ENCODE measurements around the gene DENND6B. TPM values are rescaled to one million over a fixed set of nuclear protein-coding genes. Genes with fewer than 3 reads are reported as not detected.
"Not testable (repeated sequence)": the region's sequence is repeated elsewhere in the genome, so short reads cannot be mapped to it uniquely, and the experiment has no call there.

Gene DENND6B
- total RNA-seq, 8 experiments from 2014 or later, result 1.7 to 15.3 (median 10.6) TPM

DNA sequence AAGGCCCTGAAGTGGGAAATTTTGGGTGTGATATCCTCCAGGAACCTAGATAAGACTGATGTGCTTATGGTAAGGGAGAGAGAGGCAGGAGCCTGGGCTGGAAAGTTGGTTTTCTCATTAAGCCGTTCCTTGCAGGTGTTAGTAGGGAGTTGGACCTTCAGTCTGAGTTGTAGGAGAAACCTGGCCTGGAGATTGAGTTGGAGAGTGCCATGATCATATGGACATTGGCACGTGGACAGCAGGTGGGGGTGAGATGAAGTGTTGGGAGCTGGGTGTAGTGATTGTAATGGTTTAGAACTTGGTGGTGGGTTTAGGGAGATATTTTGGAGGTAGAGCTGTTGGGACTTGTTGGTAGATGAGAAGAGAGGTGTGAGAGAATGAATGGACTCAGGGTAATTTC is 21.2 kb upstream of the DENND6B start:
- no peak overlapping the region for H3K4me3 ChIP-seq
- ATAC-seq (replicated peaks in 6 of 8), result no peak
- H3K27ac ChIP-seq, result no peak overlapping the region
- in situ Hi-C loops (cut with MboI; ENCODE audit: low pct_unique_long_range_greater_than_20kb in 2 of 9, low sequenced_read_pairs in 9 of 9, unreplicated experiment in 9 of 9), result no loop called here
- WGBS, 10 experiments, result 40 to 96% (median 84%) methylated on average over 1 to 2 of the region's 2 CpGs; no CpG with 5 or more reads in 6 of the 10 experiments
- peaks cover 0 to 2% of the 10 kb centered on the region in 2 donors for H3K4me1 ChIP-seq (replicated peaks in 1 of 2)

DNA sequence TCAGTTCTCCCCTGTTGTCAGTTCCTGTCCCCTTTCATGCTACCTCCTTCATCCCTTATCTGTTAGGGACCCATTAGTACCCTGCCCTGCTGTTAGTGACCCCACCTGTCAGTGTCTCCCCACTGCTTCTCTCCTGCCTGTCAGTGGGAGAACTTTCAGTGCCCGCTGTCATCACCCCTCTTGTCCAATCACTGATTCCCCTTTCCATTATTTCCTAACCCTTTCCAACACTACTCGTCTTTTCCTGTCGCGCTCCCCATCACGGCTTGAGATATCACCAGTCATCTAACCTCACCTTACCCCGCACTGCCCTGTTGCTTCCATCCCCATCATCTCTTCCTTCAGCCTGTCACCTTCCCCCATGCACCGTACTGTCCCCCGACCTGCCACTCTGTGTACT is 20.3 kb upstream of the DENND6B start:
- WGBS, 10 experiments, result 0 to 91% (median 87%) methylated on average over 1 to 7 of the region's 8 CpGs; no CpG with 5 or more reads in 2 of the 10 experiments
- Histone ChIP-seq H3K4me3 (no peak overlapping the region), H3K27ac (no peak overlapping the region), H3K4me1 (replicated peaks in 1 of 2) (peaks cover under 1 to 2% of the 10 kb centered on the region in 2 donors)
- in situ Hi-C loops (cut with MboI; ENCODE audit: low pct_unique_long_range_greater_than_20kb in 2 of 9, low sequenced_read_pairs in 9 of 9, unreplicated experiment in 9 of 9), result no loop called here
- ATAC-seq (replicated peaks in 6 of 8), result no peak

DNA sequence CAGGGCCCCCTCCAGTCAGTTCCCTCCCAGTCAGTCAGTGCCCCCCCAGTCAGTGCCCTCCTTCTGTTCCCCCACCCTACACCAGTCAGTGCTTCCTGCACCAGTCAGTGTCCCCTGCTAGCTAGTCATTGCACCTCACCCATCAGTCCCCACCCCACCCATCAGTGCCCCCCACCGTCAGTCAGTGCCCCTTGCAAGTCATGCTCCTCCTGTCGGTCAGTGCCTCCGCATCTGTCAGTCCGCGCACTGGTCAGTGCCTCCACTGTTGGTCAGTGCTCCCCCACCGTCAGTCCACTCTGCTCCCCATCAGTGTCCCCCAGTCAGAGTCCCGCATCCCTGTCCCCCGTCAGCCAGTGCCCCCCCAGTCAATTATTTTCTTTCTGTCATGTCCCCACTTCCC is 19.7 kb upstream of the DENND6B start:
- Histone ChIP-seq H3K4me3 (no peak overlapping the region), H3K27ac (no peak overlapping the region), H3K4me1 (replicated peaks in 1 of 2) (peaks cover 2 to 3% of the 10 kb centered on the region in 2 donors)
- ATAC-seq (replicated peaks in 6 of 8), result no peak
- WGBS, 10 experiments, result no CpG with 5 or more reads among the region's 8 CpGs
- in situ Hi-C loops (cut with MboI; ENCODE audit: low pct_unique_long_range_greater_than_20kb in 2 of 9, low sequenced_read_pairs in 9 of 9, unreplicated experiment in 9 of 9), result no loop called here

DNA sequence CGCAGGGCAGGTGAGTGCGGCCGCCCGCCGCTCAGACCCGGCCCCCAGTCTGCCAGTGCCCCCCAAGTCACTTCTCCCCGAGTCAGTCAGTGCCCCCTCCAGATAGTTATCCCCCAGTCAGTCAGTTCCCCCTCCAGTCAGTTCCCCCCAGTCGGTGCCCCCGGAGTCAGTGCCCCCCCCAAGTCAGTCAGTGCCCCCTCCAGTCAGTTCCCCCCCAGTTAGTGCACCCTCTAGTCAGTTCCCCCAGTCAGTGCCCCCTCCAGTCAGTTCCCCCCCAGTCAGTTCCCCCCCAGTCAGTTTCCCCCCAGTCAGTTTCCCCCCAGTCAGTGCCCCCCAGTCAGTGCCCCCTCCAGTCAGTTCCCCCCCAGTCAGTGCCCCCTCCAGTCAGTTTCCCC is 16.7 kb upstream of the DENND6B start:
- in situ Hi-C loops (cut with MboI; ENCODE audit: low pct_unique_long_range_greater_than_20kb in 2 of 9, low sequenced_read_pairs in 9 of 9, unreplicated experiment in 9 of 9), result no loop called here
- H3K27ac ChIP-seq, result peak overlapping the region; percentile 69 to 80
- peaks cover 2 to 3% of the 10 kb centered on the region in 2 donors for H3K4me1 ChIP-seq (replicated peaks in 1 of 2)
- WGBS, 10 experiments, result no CpG with 5 or more reads among the region's 9 CpGs
- no peak for ATAC-seq (replicated peaks in 6 of 8)
- H3K4me3 ChIP-seq, result peak overlapping the region; percentile 74 to 98 (median 93)

DNA sequence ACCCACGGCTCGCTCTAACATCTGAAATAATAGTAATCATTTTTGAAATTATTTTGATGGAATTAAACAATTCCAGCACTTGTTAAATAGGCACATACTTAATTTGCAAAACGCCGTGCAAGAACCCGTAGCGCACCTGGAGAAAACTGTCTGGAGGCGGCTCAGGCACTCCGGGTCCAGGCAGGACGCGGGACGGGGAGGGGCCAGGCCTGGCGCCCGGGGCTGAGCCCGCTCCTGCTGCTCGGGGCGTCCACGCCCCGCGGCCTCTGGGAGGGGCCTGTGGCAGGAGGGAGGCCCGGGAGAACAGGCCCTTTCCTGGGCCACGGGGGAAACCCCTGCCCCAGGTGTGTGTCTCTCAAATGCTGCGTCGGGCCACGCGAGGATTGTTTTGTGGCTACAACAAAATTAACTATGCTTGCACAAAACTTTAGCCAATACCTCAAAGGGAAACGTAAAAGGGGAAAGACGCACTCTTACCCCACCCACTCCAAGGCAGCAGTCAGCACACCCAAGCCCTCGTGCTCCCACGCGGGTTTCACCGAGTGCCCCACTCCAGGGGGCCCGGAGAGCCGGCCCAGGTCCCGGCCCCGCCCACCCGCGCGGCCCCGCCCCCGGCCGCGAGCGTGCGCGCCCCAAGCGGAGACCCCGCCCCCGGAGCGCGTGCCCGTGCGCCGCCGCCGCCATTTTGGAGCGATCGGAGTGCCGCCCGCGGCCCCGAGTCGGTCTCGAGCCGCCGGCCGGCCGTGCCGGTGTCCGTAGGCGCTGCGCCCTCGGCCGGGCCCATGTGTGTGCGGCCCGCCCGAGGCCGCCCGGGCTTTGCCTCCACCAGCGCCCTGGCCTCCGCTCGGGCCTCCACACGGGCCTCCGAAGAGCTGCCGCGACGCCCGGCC is 16.1 kb upstream of the DENND6B start, which contains the start of gene PPP6R2:
TSS of gene PPP6R2 (plus strand) at position 677 of the 890 bp plus-strand sequence. CDS start 50,582 bp downstream, outside the sequence.
- WGBS, 10 experiments, result 0 to 1% (median 0%) methylated on average over 1 to 19 of the region's 87 CpGs; no CpG with 5 or more reads in 5 of the 10 experiments
- peak within 1 kb of the TSS; percentile 69 to 80 for H3K27ac ChIP-seq
- H3K4me3 ChIP-seq, result peak within 1 kb of the TSS; percentile 74 to 98 (median 93)
- in situ Hi-C loops (cut with MboI; ENCODE audit: low pct_unique_long_range_greater_than_20kb in 2 of 9, low sequenced_read_pairs in 9 of 9, unreplicated experiment in 9 of 9), result no loop called here
- peaks cover 2 to 3% of the 10 kb centered on the region in 2 donors for H3K4me1 ChIP-seq (replicated peaks in 1 of 2)
- peak; percentile 79 to 88 (median 82) for ATAC-seq (replicated peaks in 6 of 8)

DNA sequence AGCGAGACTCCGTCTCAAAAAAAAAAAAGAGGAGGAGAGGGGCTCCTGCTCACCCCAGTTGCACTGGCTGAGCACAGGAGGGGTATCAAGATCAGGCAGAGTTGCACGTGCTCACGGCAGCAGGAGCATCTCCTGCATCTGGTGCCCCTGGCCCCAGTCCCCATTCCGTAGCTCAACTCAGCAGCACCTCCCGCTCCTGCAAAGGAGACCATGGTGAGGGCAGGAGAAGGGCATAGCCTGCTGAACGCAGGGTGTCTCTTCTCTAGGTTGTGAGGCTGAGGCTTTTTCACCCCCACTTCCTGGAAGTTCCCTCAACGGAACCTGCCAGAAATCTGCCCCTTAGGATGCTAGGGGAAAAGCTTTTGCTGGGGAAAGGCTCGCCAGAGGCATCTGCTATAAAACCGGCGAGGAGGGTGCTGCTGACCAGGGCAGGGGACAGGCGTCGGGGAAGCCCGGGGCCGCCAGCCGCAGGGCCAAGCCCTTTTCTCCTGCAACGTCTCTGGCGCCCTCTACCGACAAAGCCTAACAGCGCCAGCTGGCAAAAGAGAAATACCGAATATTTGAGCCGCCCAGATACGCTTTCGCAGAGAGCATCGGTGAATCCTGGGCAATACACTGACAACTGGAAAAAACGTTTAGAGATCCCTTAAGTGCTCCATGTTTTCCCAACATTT is 15.3 kb upstream of the DENND6B start:
- in situ Hi-C loops (cut with MboI; ENCODE audit: low pct_unique_long_range_greater_than_20kb in 2 of 9, low sequenced_read_pairs in 9 of 9, unreplicated experiment in 9 of 9), result no loop called here
- H3K4me3 ChIP-seq, result peak overlapping the region; percentile 74 to 98 (median 93)
- WGBS, 10 experiments, result 0 to 7% (median 1%) methylated on average over 3 to 10 of the region's 26 CpGs; no CpG with 5 or more reads in 4 of the 10 experiments
- no peak overlapping the region for H3K27ac ChIP-seq
- ATAC-seq (replicated peaks in 6 of 8), result peak; percentile 69 to 84 (median 76)
- peaks cover 2 to 3% of the 10 kb centered on the region in 2 donors for H3K4me1 ChIP-seq (replicated peaks in 1 of 2)

DNA sequence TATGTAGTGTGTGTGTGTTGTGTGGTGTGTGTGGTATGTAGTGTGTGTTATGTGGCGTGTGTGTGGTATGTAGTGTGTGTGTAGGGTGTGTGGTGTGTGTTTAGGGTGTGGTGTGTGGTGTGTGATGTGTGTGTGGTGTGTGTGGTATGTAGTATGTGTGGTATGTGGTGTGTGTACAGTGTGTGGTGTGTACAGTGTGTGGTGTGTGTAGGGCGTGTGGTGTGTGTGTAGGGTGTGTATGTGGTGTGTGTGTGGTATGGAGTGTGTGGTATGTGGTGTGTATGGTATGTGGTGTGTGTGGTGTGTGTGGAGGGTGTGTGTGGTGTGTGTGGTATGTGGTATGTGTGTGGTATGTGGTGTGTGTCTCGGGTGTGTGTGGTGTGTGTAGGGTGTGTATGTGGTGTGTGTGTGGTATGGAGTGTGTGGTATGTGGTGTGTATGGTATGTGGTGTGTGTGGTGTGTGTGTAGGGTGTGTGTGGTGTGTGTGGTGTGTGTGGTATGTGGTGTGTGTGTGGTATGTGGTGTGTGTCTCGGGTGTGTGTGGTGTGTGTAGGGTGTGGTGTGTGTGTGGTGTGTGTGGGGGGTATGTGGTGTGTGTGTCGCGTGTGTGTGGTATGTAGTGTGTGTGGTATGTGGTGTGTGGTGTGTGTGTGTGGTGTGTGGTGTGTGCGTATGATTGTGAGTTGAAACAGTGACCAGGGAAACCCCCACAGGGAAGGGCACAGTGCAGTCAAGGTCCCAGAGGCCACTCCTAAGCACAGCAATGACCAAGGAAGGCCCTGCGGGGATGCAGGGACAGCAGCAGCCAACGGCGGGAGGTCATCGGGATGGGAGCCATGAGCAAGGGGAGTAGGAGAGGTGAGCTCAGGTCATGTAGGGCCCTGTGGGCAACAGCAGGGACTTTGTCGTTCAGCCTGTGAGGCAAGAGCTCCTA is 13.4 kb upstream of the DENND6B start:
- Histone ChIP-seq H3K4me1 (replicated peaks in 1 of 2) (peaks cover 0 to 3% of the 10 kb centered on the region in 2 donors), H3K4me3 (no peak overlapping the region), H3K27ac (no peak overlapping the region)
- WGBS, 10 experiments, result 17 to 86% (median 75%) methylated on average over 1 to 7 of the region's 12 CpGs; no CpG with 5 or more reads in 1 of the 10 experiments
- no peak for ATAC-seq (replicated peaks in 6 of 8)
- in situ Hi-C loops (cut with MboI; ENCODE audit: low pct_unique_long_range_greater_than_20kb in 2 of 9, low sequenced_read_pairs in 9 of 9, unreplicated experiment in 9 of 9), result no loop called here

DNA sequence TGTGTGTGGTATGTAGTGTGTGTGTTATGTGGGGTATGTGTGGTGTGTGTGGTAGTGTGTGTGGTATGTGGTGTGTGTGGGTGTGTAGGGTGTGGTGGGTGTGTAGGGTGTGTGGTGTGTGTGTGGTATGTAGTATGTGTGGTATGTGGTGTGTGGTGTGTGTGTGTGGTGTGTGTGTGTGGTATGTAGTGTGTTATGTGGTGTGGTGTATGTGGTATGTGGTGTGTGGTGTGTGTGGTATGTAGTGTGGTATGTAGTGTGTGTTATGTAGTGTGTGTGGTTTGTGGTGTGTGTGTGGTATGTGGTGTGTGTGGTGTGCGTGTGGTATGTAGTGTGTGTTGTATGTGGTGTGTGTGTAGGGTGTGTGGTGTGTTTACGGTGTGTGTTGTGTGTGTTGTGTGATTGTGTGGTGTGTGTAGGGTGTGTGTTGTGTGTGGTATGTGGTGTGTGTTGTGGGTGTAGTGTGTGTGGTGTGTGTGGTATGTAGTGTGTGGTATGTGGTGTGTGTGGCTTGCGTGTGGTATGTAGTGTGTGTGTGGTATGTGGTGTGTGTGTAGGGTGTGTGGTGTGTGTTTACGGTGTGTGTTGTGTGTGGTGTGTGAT is 12.1 kb upstream of the DENND6B start:
- H3K4me1 ChIP-seq (replicated peaks in 1 of 2), result peaks cover 0 to 3% of the 10 kb centered on the region in 2 donors
- no peak for ATAC-seq (replicated peaks in 6 of 8)
- in situ Hi-C loops (cut with MboI; ENCODE audit: low pct_unique_long_range_greater_than_20kb in 2 of 9, low sequenced_read_pairs in 9 of 9, unreplicated experiment in 9 of 9), result no loop called here
- 91 to 100% (median 100%) methylated on average over 1 to 4 of the region's 4 CpGs; no CpG with 5 or more reads in 5 of the 10 experiments for WGBS, 10 experiments
- no peak overlapping the region for H3K4me3 ChIP-seq
- H3K27ac ChIP-seq, result no peak overlapping the region

DNA sequence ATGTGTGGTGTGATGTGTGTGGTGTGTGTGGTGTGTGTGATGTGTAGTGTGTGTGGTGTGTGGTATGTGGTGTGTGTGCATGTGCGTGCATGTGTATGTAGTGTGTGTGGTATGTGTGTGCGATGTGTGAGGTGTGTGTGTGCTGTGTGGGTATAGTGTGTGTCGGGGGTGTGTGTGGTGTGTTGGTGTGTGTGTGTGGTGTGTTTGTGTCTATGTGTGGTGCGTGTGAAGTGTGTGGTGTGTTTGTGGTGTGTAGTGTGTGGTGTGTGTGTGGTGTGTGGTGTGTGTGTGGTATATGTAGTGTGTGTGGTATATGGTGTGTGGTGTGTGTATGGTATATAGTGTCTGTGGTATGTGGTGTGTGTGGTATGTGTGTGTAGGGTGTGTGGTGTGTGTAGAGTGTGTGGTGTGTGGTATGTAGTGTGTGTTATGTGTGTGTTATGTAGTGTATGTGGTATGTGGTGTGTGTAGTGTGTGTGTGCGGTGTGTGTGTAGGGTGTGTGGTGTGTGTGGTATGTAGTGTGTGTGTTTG is 11.3 kb upstream of the DENND6B start:
- peaks cover 0 to 3% of the 10 kb centered on the region in 2 donors for H3K4me1 ChIP-seq (replicated peaks in 1 of 2)
- in situ Hi-C loops (cut with MboI; ENCODE audit: low pct_unique_long_range_greater_than_20kb in 2 of 9, low sequenced_read_pairs in 9 of 9, unreplicated experiment in 9 of 9), result no loop called here
- 50 to 100% (median 98%) methylated on average over 1 to 3 of the region's 5 CpGs; no CpG with 5 or more reads in 2 of the 10 experiments for WGBS, 10 experiments
- no peak overlapping the region for H3K27ac ChIP-seq
- H3K4me3 ChIP-seq, result no peak overlapping the region
- ATAC-seq (replicated peaks in 6 of 8), result no peak

DNA sequence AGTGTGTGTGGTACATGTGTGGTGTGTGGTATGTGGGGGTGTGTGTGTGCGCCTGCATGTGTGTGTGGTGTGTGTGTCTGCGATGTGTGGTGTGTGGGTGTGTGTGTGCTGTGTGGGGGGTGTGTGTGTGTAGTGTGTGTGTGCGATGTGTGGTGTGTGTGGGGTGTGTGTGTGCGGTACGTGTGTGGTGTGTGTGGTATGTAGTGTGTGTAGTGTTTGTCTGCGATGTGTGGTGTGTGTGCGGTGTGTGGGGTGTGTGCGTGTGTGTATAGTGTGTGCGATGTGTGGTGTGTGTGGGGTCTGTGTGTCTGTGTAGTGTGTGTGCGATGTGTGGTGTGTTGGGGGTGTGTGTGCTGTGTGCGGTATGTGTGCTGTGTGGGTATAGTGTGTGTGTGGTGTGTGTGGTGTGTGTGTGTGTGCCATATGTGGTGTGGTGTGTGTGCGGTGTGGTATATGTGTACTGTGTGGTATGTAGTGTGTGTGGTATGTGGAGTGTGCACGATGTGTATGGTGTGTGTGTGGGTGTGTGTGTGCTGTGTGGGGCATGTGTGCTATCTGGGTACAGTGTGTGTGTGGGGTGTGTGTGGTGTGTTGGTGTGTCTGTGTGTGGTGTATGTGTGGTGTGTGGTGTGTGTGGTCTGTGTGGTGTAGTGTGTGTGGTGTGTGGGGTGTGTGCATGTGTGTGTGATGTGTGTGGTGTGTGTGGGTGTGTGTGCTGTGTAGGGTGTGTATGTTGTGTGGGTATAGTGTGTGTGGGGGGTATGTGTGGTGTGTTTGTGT is 10.6 kb upstream of the DENND6B start:
- WGBS, 10 experiments, result 80 to 100% (median 93%) methylated on average over 1 to 7 of the region's 13 CpGs; no CpG with 5 or more reads in 3 of the 10 experiments
- no peak overlapping the region for H3K27ac ChIP-seq
- ATAC-seq (replicated peaks in 6 of 8), result no peak
- in situ Hi-C loops (cut with MboI; ENCODE audit: low pct_unique_long_range_greater_than_20kb in 2 of 9, low sequenced_read_pairs in 9 of 9, unreplicated experiment in 9 of 9), result no loop called here
- no peak overlapping the region for H3K4me3 ChIP-seq
- peaks cover 0 to 3% of the 10 kb centered on the region in 2 donors for H3K4me1 ChIP-seq (replicated peaks in 1 of 2)

DNA sequence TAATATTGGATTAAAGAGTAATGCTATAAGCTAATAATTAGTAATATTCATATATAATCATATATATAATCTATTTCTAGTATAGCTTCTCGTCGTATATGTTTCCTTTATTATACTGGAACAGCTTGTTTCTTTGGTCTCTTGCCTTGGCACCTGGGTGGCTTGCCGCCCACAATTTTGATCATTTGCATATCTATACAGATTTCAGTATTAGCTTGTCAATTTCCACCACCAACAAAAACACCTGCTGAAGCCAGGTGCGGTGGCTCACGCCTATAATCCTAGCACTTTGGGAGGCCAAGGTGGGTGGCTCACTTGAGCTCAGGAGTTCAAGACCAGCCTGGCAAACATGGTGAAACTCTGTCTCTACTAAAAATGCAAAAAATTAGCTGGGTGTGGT is 7.6 kb upstream of the DENND6B start:
- 70 to 100% (median 85%) methylated on average over 1 to 5 of the region's 5 CpGs; no CpG with 5 or more reads in 2 of the 10 experiments for WGBS, 10 experiments
- H3K4me1 ChIP-seq (replicated peaks in 1 of 2); H3K4me3 ChIP-seq; H3K27ac ChIP-seq; in situ Hi-C loops (cut with MboI; ENCODE audit: low pct_unique_long_range_greater_than_20kb in 2 of 9, low sequenced_read_pairs in 9 of 9, unreplicated experiment in 9 of 9); ATAC-seq (replicated peaks in 6 of 8): not testable (repeated sequence)
